Measurements from ENCODE around the gene BRF1. TPM values are rescaled to one million over a fixed set of nuclear protein-coding genes. Genes with fewer than 3 reads are reported as not detected.

BRF1 gene
- total and polyA plus RNA-seq, 2 of the 8 experiments (the other 6 are each of a cell fraction or from before 2014, with no cell fraction given) = 7.7 to 18.3 TPM

GRCh38 chr14:105311838-105312237 lies 11.0 kb upstream of the BRF1 start:
- H2BK20ac ChIP-seq (ENCODE audit: low read length) = no peak overlapping the region
- H3K79me1 ChIP-seq (ENCODE audit: low read depth, low read length) = peaks cover 8% of the 10 kb centered on the region
- TF ChIP-seq, protein P1, sequence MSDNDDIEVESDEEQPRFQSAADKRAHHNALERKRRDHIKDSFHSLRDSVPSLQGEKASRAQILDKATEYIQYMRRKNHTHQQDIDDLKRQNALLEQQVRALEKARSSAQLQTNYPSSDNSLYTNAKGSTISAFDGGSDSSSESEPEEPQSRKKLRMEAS (IDR thresholded peaks at IDR 0.05) = 0 out of 2 replicates have a peak, but pooled peaks have one; percentile 9
- TF ChIP-seq BRCA1 (IDR thresholded peaks at IDR 0.05; ENCODE audit: low read depth, low read length) = no peak
- POLR2A ChIA-PET (ENCODE audit: partially characterized antibody) = interaction anchor here (1.9 kb wide), 1 partner anchor 11 kb away, joined by 8 read pairs; the partner anchor contains the start of gene BRF1
- peaks cover 7% of the 10 kb centered on the region; the same call in 1 of the 2 replicates for H3K23me2 ChIP-seq (ENCODE audit: low read depth, low read length)
- peak overlapping the region; percentile 44 for H4K91ac ChIP-seq (replicated peaks; ENCODE audit: insufficient read length, low read length)
- H2AK5ac ChIP-seq (ENCODE audit: low read depth, low read length) = no peak overlapping the region; the same call in 1 of the 2 replicates
- H3K9ac ChIP-seq (replicated peaks in 1 of 4; ENCODE audit: extremely low read depth in 1 of 4, low read depth in 3 of 4, low read length in 3 of 4) = no peak overlapping the region
- no peak overlapping the region for H2BK15ac ChIP-seq (ENCODE audit: low read length)
- H4K20me1 ChIP-seq (replicated peaks in 1 of 2; ENCODE audit: control insufficient read depth in 1 of 2, insufficient read depth in 2 of 2, low read length in 2 of 2) = peaks cover 7 to 13% of the 10 kb centered on the region in 2 experiments
- no peaks in the 10 kb centered on the region for H3K36me3 ChIP-seq (ENCODE audit: control insufficient read depth in 2 of 4, insufficient read depth in 4 of 4, low read length in 3 of 4)
- H3K79me2 ChIP-seq (ENCODE audit: control insufficient read depth in 1 of 2, insufficient read depth in 2 of 2, low read length in 2 of 2) = peaks cover 7 to 13% of the 10 kb centered on the region in 2 experiments; a peak in 3 of 4 replicates
- no peak overlapping the region for H3K23ac ChIP-seq (ENCODE audit: insufficient read length)
- H4K8ac ChIP-seq (ENCODE audit: extremely low read depth, insufficient read depth, low read length) = no peak overlapping the region
- peak in 1 of 2 experiments; percentile 48 for DNase-seq (ENCODE audit: low read depth in 1 of 2, low spot score in 2 of 2)
- H3K4me1 ChIP-seq (replicated peaks in 1 of 4; ENCODE audit: control insufficient read depth in 3 of 4, insufficient read depth in 4 of 4, low read length in 3 of 4) = peaks cover 8 to 23% (median 14%) of the 10 kb centered on the region in 4 experiments
- no peak overlapping the region for H3K27ac ChIP-seq (ENCODE audit: low read depth, low read length)
- peak overlapping the region; percentile 78 for H3K4ac ChIP-seq (replicated peaks; ENCODE audit: insufficient read length, low read depth, low read length)
- H3K4me2 ChIP-seq (ENCODE audit: insufficient read depth in 1 of 2, low read depth in 2 of 2, low read length in 2 of 2) = peak overlapping the region; percentile 11 to 12; a peak in 2 of 4 replicates
- H3K18ac ChIP-seq (ENCODE audit: extremely low read depth, low read length) = peak overlapping the region; percentile 48
- H2AFZ ChIP-seq (ENCODE audit: low read length) = peak overlapping the region; percentile 46; the same call in 1 of the 2 replicates
- no peak for FAIRE-seq
- no peaks in the 10 kb centered on the region for H3K9me3 ChIP-seq (ENCODE audit: insufficient read depth in 2 of 2, low read depth in 1 of 2, low read length in 1 of 2)
- H3K14ac ChIP-seq (ENCODE audit: insufficient read length) = no peak overlapping the region
- CTCF ChIA-PET (ENCODE audit: partially characterized antibody) = interaction anchor here (0.9 to 1.5 kb wide), 7 partner anchors 9 to 123 kb away, joined by 3 to 9 read pairs (median 3); no protein-coding TSS in a partner anchor
- 87% methylated on average over 12 of the region's 12 CpGs; no CpG with 5 or more reads in 1 of the 2 experiments for WGBS, 2 experiments (ENCODE audit: extremely low coverage in 1 of 2, insufficient coverage in 1 of 2, insufficient read length in 1 of 2, insufficient replicate concordance in 2 of 2, low coverage in 1 of 2, low lambda C conversion rate in 2 of 2, missing lambda C conversion rate in 1 of 2)
- H2BK120ac ChIP-seq (replicated peaks; ENCODE audit: low read depth, low read length) = no peak overlapping the region
- H3K27me3 ChIP-seq (replicated peaks in 1 of 4; ENCODE audit: control insufficient read depth in 3 of 4, extremely low read depth in 1 of 4, insufficient read depth in 3 of 4, low read length in 3 of 4) = peaks cover 0 to 4% (median 0%) of the 10 kb centered on the region in 4 experiments; a peak in 1 of 7 replicates
- peak overlapping the region; percentile 87; the same call in 1 of the 2 replicates for H2BK12ac ChIP-seq (ENCODE audit: low read depth, low read length)
- H3K56ac ChIP-seq (replicated peaks; ENCODE audit: insufficient read length, low read depth, low read length) = no peak overlapping the region
- no peak overlapping the region for H3K4me3 ChIP-seq (ENCODE audit: extremely low read depth in 1 of 4, insufficient read depth in 2 of 4, low read depth in 3 of 4, low read length in 4 of 4)
- H2BK5ac ChIP-seq (ENCODE audit: low read depth, low read length) = peak overlapping the region; percentile 39; the same call in 1 of the 2 replicates
- peak overlapping the region; percentile 22 for H4K5ac ChIP-seq (ENCODE audit: insufficient read length, low read depth, low read length)
